ENCODE results near the gene LRP2BP. TPM values are rescaled to one million over a fixed set of nuclear protein-coding genes. Genes with fewer than 3 reads are reported as not detected.

LRP2BP gene
- total RNA-seq, 4 donors from 2014 or later = 0.81 to 4.4 (median 1.5) TPM

GRCh38 chr4:185396724-185397385 is 1.1 kb upstream of the LRP2BP start, which contains the start of gene ANKRD37:
Gene ANKRD37, plus strand, starts transcription at chr4:185396841. Its CDS starts 83 bp downstream, at chr4:185396924.
- Histone ChIP-seq H3K9me3 (no peaks in the 10 kb centered on the region), H3K27me3 (no peaks in the 10 kb centered on the region), H3K4me3 (peak within 1 kb of the TSS; percentile 53 to 85), H3K36me3 (peaks cover 0 to 27% of the 10 kb centered on the region in 2 donors), H3K4me1 (peaks cover 0 to 62% (median 6%) of the 10 kb centered on the region in 3 donors), H3K27ac (peak within 1 kb of the TSS; percentile 91 to 100 (median 100))
- peak; percentile 4 for ATAC-seq
- 12% methylated on average over 5 of the region's 38 CpGs; no CpG with 5 or more reads in 1 of the 2 donors for WGBS, 2 donors (ENCODE audit: low coverage in 1 of 2)
- TF ChIP-seq POLR2AphosphoS5 (IDR thresholded peaks at IDR 0.05) = no peak
- TF ChIP-seq CTCF (IDR thresholded peaks at IDR 0.05) = peak in 2 of 4 experiments; percentile 20 to 32
- TF ChIP-seq EP300 (IDR thresholded peaks at IDR 0.05) = peak; percentile 12
- TF ChIP-seq POLR2A (IDR thresholded peaks at IDR 0.05) = no peak

- Histone ChIP-seq H3K4me1 (peaks cover 0 to 55% (median 6%) of the 10 kb centered on the region in 3 donors), H3K27ac (peak overlapping the region; percentile 91 to 100 (median 100)), H3K27me3 (no peaks in the 10 kb centered on the region), H3K9me3 (no peaks in the 10 kb centered on the region), H3K36me3 (peaks cover 0 to 20% of the 10 kb centered on the region in 2 donors), H3K4me3 (peak overlapping the region; percentile 53 to 85)
- WGBS, 2 donors (ENCODE audit: low coverage in 1 of 2) = 3% methylated on average over 6 of the region's 98 CpGs; no CpG with 5 or more reads in 1 of the 2 donors
- peak; percentile 97 for ATAC-seq
- TF ChIP-seq POLR2A (IDR thresholded peaks at IDR 0.05) (peak; percentile 73 to 78), EP300 (IDR thresholded peaks at IDR 0.05) (peak; percentile 60), POLR2AphosphoS5 (IDR thresholded peaks at IDR 0.05) (peak; percentile 86), CTCF (IDR thresholded peaks at IDR 0.05) (peak in 2 of 4 experiments; percentile 11 to 20)
Measured at GRCh38 chr4:185395956-185396723, 416 bp upstream of the LRP2BP start.

GRCh38 chr4:185394568-185395237 is 1.0 kb downstream of the LRP2BP start:
- H3K36me3 ChIP-seq = peaks cover 0 to 6% of the 10 kb centered on the region in 2 donors
- H3K4me3 ChIP-seq = peak overlapping the region; percentile 53 to 85
- peaks cover 0 to 40% (median 6%) of the 10 kb centered on the region in 3 donors for H3K4me1 ChIP-seq
- 53 to 57% methylated on average over 12 of the region's 12 CpGs for WGBS, 2 donors (ENCODE audit: low coverage in 1 of 2)
- ATAC-seq = no peak
- H3K27ac ChIP-seq = peak overlapping the region; percentile 91 to 100 (median 100)
- H3K27me3 ChIP-seq = no peaks in the 10 kb centered on the region
- TF ChIP-seq EP300 (IDR thresholded peaks at IDR 0.05) = no peak
- TF ChIP-seq CTCF (IDR thresholded peaks at IDR 0.05) = no peak
- no peak for TF ChIP-seq POLR2AphosphoS5 (IDR thresholded peaks at IDR 0.05)
- TF ChIP-seq POLR2A (IDR thresholded peaks at IDR 0.05) = no peak
- H3K9me3 ChIP-seq = no peaks in the 10 kb centered on the region

GRCh38 chr4:185392156-185392555 is 3.6 kb downstream of the LRP2BP start:
- Histone ChIP-seq H3K27me3 (no peaks in the 10 kb centered on the region), H3K4me1 (peaks cover 0 to 15% (median 2%) of the 10 kb centered on the region in 3 donors), H3K4me3 (no peak overlapping the region), H3K27ac (no peak overlapping the region), H3K9me3 (no peaks in the 10 kb centered on the region), H3K36me3 (no peaks in the 10 kb centered on the region)
- no peak for ATAC-seq
- TF ChIP-seq EP300 (IDR thresholded peaks at IDR 0.05) (no peak), CTCF (IDR thresholded peaks at IDR 0.05) (no peak), POLR2A (IDR thresholded peaks at IDR 0.05) (no peak), POLR2AphosphoS5 (IDR thresholded peaks at IDR 0.05) (no peak)
- WGBS, 2 donors (ENCODE audit: low coverage in 1 of 2) = 58 to 93% methylated on average over 1 of the region's 1 CpG

Measured in gastroesophageal sphincter (tissue), 4 donors.